NK-92 (cell line): ENCODE results near the gene PMPCA.
"Not testable (repeated sequence)": the region's sequence is repeated elsewhere in the genome, so short reads cannot be mapped to it uniquely, and the experiment has no call there.

Experiments
- DNase-seq: peaks from one replicate; lab custom pipeline; 2025; ENCODE audit not compliant: unreplicated experiment; lab: John Stamatoyannopoulos, UW

Gene PMPCA

GRCh38 chr9:136392538-136393449 lies 17.7 kb upstream of the PMPCA start:
- DNase-seq = no peak

DNA sequence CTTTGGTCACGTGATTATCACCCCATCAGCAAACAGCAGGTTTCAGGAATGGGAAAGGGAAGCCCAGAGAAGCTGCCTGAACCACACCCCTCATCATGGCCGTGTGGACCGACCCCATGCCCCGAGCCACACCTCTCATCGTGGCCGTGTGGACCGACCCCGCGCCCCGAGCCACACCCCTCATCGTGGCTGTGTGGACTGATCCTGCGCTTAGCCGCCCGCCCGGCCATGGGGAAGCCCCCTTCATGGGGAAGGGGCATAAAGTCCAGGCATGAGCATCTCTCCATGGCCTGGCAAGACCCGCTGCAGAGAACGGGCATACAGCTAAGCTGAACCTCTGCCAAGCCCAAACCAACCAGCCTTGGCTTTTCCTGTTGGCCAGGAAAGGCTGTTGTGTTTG lies 16.9 kb upstream of the PMPCA start:
- DNase-seq = no peak

DNA sequence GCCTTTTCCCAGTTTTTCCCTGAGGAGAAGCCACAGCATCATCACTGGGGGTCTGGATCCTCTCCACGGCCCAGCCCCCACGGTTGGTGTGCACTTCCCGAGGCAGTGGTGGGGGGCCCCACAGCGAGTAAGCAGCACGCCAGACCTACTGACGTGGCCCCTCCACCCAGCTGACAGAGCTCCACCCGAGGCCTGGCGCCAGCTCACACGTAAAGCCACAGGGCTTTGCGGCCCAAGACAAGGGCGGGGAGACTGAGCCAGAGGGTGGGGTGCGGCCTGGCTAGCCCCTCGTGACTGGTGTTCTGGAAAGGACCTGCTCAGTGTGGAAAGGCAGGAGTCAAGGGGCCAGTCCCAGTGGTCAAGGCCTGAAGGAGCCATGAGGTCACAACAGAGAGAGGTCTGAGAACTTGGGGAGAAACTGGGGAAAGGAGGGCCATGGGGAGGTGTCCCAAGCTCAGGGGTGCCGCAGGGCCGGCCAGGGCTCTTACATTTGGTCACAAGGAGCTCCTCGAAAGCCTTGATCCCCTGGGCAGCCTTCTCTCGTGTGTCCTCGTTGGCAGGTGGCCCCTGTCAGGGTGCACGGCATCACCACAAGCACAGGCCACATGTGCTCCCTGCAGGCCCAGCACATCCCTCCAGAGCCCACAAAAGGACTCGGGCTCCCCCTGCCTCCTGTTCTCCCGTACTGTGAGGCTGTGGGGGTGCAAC lies 16.0 kb upstream of the PMPCA start:
- no peak for DNase-seq

DNA sequence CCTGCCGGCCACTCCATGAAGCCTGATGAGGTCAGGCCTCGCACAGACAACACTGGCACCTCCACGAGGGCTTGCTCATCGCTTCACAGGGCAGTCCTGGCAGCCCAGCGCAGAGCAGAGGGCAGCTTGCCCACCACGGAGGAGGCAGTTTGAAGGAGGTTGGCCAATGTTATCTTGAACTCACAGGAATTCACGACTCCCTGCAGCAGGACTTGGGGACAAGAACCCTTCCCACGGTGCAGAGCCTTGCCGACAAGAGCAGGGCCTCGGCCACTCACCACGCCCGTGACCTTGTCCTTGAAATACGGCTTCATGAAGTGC lies 15.5 kb upstream of the PMPCA start:
- no peak for DNase-seq

DNA sequence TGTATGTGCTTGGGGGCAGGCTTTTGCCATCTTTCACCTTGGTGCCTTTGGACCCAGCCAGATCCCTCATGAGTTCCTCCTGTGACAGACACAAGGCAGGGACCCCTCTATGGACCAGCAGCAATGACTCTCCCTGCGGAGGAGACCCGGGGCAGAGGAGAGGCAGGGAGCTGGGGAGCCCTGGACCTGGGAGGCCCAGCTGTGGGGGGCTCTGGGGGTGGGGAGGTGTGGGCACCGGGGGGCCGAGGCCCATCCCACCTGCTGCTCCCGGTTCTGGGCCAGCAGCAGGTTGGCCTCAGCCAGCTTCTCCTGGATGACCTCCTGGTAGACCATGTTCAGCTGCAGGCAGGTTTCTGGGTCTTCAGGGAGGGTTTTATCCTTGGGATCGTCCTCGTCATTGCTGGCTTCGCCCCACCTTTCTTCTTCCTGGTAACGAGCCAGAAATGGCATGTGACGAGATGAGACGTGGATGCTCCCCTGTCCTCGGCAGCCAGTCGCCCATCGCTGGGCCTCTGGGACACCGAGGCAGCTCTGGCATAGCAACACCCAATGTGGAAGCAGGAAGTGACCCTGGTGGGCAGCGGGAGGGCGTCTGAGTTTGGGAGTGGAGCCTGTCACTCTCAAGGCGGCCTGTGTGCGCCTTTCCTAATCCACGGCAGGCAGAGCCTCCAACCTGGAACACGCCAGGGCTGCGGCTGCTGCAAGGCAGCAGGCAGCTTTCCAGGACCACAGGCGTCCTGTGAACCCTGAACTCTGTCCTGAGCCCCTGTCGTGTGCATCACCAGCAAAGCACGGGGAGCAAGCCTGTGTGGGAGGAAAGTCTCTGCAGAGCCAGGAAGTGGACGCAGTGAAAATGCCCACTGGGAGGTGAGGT lies 14.9 kb upstream of the PMPCA start:
- no peak for DNase-seq

- DNase-seq = no peak
These were observed 14.3 kb upstream of the PMPCA start for GRCh38 chr9:136396219-136396515.

DNA sequence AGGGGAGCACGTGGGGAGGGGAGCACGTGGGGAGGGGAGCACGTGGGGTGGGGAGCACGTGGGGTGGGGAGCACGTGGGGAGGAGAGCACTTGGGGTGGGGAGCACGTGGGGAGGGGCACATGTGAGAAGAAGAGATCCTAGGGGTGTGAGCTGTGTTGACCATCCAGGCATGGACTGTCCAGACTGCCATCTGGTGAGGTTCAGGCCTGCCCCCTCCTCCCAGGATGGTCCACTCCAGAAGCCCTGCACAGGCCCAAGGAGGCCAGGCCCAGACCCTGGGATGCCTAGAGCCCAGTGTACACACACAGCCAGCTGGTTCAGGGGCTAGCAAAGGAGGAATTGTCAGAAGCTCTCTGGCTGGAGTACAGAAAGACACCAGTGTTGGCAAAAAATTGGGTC lies 12.8 kb upstream of the PMPCA start:
- no peak for DNase-seq

DNA sequence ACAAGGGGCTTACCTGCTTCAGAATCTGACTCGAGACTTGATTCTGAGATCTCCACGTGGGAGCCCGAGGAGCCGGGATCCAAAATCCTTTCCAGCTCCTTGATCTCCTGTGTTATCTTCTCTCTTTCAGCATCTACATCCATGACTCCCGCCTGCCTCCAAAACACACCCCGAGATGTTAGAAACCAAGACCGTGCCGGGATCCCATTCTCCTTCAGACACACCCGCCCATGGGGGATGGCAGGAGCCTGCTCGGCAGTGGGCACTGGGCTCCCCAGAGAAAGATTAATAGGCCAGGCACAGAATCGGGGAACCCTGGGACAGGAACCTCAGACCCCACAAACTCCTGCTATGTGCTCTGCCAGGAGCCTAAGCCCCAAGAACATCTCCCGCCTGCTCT lies 12.2 kb upstream of the PMPCA start:
- no peak for DNase-seq

DNA sequence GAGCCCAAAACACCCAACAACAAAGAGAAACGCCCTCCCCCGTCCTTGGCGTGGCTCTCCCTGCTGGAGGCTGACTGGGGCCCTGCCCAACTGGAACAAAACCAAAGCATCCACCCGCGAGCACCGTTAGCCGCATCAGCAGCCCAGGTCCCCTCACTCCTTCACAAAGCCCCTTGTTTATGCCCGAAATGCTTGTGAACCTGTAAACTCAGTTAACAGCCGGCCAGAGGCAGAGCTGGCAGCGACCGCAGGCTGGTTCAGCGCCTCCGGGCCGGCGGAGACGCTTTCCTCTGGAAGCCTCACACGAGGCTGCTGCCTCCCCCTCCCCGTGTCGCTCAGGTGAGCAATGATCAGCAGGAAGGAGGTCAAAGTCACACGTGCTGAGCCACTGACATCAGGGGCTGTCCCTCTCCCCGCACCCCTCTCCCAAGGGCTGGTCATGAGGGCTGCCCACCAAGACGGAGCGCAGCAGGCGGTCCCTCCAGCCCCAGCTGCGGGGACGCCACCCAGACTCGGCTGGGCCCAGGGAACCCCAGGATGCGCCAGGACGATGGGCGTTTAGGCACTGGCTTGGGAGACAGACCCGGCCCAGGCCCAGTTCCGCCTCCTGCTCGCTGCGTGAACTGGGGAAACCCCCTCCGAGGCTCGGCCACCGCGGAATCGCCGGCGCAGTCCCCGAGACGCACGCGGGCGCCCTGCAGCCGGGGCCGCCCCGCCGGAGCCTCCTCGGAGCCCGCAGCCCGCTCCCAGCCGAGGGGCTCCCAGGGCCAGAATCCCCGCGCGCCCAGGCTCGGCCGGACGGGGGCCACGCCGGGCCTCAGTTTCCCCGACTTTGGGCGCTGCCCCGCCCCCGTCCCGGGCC lies 11.1 kb upstream of the PMPCA start:
- DNase-seq = no peak

GRCh38 chr9:136400038-136400834 lies 10.2 kb upstream of the PMPCA start, which contains the start of gene SNAPC4:
TSS of gene SNAPC4 (minus strand) at chr9:136400170. CDS start at chr9:136398428, 1,742 bp downstream.
- no peak for DNase-seq

GRCh38 chr9:136401173-136401922 lies 9.1 kb upstream of the PMPCA start:
- DNase-seq = no peak

- DNase-seq = no peak
These were observed 8.4 kb upstream of the PMPCA start for GRCh38 chr9:136402067-136402466.

GRCh38 chr9:136403538-136403914 lies 6.9 kb upstream of the PMPCA start:
- DNase-seq = no peak

GRCh38 chr9:136403915-136404800 lies 6.3 kb upstream of the PMPCA start:
- DNase-seq = peak; percentile 43

DNA sequence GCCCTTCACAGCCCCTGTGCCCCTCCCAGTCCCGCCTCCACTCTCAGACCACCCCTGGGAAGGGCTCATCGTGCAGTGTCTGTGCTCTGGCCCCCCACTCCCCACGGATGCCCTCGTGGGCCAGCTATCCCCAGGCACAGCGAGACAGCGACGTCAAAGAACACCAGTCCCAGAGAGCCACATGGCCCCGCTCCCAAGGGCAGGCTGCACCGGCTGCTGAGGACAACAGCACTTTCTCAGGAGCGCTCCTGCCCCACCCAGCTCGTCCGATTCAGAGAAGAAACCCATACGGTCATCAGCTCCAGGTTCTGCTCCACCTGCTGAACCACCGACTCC lies 5.7 kb upstream of the PMPCA start:
- no peak for DNase-seq

GRCh38 chr9:136405481-136405880 lies 5.0 kb upstream of the PMPCA start:
- no peak for DNase-seq

GRCh38 chr9:136405904-136406303 lies 4.6 kb upstream of the PMPCA start:
- DNase-seq = not testable (repeated sequence)

DNA sequence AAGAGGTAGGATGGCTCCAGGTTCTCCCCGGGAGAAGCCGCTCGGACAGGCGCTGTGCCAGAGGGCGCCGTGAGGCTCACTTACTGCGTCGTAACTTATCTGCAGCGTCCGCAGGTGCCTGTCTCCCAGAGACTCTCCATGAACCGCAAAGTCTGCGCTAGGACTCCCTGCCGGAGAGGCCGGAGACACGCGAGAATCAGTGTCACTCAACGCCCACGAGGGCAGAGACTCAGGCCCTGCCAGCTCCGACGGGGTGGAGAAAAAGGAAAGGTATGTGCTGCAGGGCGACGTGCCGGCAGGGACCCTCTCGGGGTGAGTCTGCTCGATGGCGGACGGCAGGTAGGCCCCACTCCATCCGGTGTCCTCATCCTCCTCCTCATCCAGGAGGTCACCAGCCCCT lies 3.4 kb upstream of the PMPCA start:
- DNase-seq = not testable (repeated sequence)
